Measurements from ENCODE around the gene DEAF1. TPM values are rescaled to one million over a fixed set of nuclear protein-coding genes. Genes with fewer than 3 reads are reported as not detected.

The DEAF1 gene
- total RNA-seq, 1 donor from 2014 or later, result 30.9 TPM

GRCh38 chr11:646214-646613, 48.8 kb downstream of the DEAF1 start:
- no peak for DNase-seq (ENCODE audit: low read depth in 2 of 2)

DNA sequence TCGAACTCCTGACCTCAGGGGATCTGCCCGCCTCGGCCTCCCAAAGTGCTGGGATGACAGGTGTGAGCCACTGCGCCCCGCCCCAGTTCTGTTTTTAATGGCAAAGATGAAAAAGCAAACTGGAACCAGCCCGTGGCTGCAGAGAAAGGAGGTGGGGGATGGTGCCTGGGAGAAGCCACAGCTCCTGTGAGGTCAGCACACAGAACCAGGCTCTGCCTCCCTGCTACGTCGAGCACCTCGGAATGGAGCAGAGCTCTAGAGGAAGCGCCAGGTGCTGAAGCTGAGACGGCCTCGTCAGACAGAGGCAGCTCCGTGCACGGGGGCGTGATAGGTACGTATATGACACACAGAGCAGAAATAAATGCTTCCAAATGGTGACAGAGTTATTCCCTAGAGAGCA, 49.5 kb downstream of the DEAF1 start:
- no peak for DNase-seq (ENCODE audit: low read depth in 2 of 2)

- DNase-seq (ENCODE audit: low read depth in 2 of 2), result no peak
These were observed 50.9 kb downstream of the DEAF1 start for GRCh38 chr11:643849-644738.

DNA sequence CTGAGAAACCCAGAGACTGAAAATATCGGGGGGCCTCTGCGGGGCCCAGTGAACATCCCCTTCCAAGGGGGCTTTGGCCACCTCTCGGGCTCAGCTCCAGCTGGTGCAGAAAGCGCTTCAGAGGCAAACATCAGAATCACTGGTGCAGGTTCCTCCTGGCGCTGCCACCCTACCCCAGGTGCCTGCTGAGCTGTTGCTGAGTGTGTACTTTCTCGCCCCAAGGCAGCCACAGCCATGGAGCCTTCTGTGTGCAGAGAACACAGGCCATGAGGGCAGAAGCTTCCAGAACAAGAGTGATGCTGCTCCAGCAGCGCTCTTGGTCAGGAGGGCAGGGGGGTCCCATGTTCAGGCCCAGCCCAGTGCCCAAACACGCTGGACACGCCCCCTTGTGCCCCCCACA, 51.7 kb downstream of the DEAF1 start:
- no peak for DNase-seq (ENCODE audit: low read depth in 2 of 2)

DNA sequence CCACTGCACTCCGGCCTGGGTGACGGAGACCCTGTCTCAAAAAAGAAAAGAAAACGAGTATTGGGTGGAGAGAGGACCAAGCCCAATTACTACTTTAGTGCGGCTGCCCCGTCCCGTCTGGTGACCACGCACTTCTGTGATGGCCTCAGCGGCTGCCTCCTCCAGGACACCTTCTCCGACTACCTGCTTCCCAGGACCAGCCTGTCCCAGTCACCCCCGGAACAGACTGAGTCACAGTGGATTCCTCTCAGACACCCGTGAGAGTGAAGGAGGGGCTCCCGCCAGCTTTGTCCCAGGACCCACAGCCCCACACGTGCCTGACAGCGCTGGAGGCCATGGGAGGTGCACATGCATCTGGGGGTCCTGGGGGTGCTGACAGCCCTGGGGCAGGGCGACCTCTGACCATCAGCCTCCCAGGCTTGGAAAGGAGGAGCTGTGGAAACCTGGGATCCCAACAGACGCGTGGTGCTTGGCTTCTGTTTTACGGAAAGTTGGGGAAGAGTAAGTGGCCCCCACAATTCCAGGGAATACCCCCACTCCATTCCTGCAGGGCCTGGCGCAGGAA, 53.1 kb downstream of the DEAF1 start:
- DNase-seq (ENCODE audit: low read depth in 2 of 2), result no peak

- DNase-seq (ENCODE audit: low read depth in 2 of 2), result no peak
These were observed 54.9 kb downstream of the DEAF1 start for GRCh38 chr11:640021-640706.

DNA sequence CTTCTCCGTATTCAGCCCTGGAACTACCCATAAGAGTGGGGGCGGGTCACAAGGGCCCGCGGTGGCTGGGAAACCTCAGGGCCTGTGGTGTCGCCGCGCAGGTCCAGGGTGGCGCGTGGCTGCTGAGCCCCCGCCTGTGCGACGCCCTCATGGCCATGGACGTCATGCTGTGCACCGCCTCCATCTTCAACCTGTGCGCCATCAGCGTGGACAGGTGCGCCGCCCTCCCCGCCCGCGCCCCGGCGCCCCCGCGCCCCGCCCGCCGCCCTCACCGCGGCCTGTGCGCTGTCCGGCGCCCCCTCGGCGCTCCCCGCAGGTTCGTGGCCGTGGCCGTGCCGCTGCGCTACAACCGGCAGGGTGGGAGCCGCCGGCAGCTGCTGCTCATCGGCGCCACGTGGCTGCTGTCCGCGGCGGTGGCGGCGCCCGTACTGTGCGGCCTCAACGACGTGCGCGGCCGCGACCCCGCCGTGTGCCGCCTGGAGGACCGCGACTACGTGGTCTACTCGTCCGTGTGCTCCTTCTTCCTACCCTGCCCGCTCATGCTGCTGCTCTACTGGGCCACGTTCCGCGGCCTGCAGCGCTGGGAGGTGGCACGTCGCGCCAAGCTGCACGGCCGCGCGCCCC, 55.6 kb downstream of the DEAF1 start:
- DNase-seq (ENCODE audit: low read depth in 2 of 2), result no peak

- DNase-seq (ENCODE audit: low read depth in 2 of 2), result peak in 1 of 2 donors; percentile 40
These were observed 56.2 kb downstream of the DEAF1 start for GRCh38 chr11:638631-639331.

DNA sequence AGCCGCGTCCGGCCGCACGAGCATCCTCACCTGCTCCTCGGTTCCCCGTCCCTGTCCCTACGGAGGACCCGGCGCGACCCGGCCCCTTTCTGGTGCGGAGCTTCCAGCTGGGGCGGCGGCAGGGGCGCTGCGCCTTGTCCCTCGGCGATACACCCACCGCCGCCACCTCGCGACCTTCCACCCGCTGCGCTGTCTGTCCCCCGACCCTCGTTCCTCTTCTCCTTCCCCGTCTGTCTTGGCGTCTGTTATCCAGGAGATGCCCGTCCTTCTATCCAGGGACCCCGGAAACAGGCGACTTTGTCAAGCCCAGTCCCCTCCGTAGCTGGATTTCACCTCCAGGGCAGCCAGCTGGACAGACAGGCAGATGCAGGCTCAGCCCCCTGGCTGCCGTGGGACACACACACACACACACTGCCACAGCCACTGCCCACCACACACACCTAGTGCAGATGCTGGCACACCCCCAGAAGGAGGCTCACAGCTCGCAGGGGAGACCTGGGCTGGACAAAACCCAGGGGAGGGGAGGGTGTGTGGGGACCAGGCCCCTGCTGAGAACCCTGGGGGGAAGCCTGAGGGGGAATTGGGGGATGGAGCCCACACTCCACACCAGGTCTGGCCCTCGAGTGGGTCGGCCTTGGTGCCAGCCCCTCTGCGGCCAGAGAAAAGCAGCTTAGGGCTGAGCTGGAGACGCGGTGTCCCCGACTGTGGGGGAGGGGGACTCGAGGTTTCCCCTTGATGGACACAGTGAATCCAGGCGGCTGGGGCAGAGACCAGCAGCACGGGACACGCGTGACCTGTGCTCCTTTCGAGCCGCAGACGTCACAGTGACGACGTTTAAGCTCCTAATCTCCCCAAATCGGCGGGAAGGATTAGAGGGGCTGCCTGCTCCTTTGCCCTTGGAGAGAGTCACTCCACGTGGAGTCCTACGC, 57.2 kb downstream of the DEAF1 start:
- DNase-seq (ENCODE audit: low read depth in 2 of 2), result no peak

GRCh38 chr11:637333-637592, 57.8 kb downstream of the DEAF1 start:
- DNase-seq (ENCODE audit: low read depth in 2 of 2), result no peak

DNA sequence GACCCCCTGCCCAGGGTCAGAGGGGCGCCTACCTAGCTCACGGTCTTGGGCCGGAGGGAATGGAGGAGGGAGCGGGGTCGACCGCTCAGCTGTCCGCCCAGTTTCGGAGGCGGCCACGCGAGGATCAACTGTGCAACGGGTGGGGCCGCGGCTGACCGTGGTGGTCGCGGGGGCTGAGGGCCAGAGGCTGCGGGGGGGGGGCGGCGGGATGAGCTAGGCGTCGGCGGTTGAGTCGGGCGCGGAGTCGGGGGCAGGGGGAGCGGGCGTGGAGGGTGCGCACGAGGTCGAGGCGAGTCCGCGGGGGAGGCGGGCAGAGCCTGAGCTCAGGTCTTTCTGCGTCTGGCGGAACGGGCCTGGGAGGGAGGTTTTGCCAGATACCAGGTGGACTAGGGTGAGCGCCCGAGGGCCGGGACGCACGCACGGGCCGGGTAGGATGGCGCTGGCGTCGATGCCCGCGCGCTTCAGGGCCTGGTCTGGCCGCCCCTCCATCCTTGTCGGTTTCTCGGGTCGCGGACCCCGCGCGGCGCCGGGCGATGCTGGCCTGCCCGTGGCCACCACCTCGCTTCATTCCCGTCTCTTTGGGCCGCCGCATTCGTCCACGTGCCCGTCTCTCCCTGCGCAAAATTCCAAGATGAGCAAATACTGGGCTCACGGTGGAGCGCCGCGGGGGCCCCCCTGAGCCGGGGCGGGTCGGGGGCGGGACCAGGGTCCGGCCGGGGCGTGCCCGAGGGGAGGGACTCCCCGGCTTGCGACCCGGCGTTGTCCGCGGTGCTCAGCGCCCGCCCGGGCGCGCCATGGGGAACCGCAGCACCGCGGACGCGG, 58.3 kb downstream of the DEAF1 start, which contains the start of gene DRD4:
DRD4 (plus strand) TSS at position 759 of the 822 bp plus-strand sequence; CDS start at position 795, 36 bp downstream.
- DNase-seq (ENCODE audit: low read depth in 2 of 2), result peak in 1 of 2 donors; percentile 21

DNA sequence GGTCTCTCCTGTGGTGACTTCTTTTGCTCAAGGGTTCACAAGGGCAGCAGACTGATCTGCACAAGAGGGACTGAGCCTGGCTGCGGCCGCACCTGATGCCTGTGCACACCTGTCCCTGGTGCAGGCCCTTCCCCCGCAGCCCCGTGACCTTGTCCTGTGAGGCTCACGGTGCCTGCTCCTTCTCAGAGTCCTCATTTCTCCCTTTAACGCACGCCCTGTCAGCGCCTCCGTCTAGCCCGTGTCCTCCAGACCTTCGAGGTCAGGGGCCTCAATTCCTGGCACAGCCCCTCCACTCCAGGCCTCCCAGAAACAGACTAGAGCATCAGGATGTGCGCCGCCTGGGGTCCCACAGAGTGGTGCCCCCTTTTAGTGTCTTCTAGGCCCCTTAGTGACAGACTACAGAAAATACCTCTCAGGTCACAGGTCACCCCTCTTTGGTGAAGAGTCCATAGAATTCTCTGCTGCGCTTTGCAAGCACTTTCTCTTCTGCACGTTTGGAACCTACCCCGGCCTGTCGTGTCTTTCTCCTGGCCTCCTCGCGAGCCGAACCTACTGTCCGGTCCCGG, 59.0 kb downstream of the DEAF1 start:
- DNase-seq (ENCODE audit: low read depth in 2 of 2), result no peak

GRCh38 chr11:630871-631270, 64.2 kb downstream of the DEAF1 start:
- no peak for DNase-seq (ENCODE audit: low read depth in 2 of 2)

DNA sequence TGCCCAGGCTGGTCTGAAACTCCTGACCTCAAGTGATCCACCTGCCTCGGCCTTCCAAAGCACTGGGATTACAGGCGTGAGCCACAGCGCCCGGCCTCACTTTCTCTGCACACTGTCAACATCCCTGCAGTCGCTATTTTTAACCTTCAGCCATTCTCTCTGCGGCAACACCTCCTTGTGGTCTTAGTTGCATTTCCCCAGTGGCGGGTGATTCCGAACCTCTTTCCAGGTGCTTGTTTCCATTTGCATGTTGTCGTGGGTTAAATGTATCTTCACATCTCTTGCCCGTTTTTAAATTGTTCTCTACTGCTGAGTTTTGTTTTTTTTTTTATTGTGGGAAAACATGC, 65.8 kb downstream of the DEAF1 start:
- DNase-seq (ENCODE audit: low read depth in 2 of 2), result no peak

GRCh38 chr11:628056-628455, 67.0 kb downstream of the DEAF1 start:
- no peak for DNase-seq (ENCODE audit: low read depth in 2 of 2)

DNA sequence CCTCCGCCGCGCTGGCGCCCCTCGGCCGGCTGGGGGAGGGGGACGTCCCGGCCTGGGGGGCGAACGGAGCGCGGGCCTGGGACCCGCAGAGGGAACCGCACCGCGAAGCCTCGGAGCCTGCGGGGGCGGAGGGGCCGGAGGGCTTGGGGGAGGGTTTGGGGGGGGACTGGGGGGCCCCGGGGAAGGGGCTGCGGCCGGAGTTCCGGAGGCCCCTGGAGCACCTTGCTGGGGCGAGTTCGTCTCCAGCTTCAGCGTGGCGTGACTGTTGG, 67.8 kb downstream of the DEAF1 start:
- DNase-seq (ENCODE audit: low read depth in 2 of 2), result no peak

DNA sequence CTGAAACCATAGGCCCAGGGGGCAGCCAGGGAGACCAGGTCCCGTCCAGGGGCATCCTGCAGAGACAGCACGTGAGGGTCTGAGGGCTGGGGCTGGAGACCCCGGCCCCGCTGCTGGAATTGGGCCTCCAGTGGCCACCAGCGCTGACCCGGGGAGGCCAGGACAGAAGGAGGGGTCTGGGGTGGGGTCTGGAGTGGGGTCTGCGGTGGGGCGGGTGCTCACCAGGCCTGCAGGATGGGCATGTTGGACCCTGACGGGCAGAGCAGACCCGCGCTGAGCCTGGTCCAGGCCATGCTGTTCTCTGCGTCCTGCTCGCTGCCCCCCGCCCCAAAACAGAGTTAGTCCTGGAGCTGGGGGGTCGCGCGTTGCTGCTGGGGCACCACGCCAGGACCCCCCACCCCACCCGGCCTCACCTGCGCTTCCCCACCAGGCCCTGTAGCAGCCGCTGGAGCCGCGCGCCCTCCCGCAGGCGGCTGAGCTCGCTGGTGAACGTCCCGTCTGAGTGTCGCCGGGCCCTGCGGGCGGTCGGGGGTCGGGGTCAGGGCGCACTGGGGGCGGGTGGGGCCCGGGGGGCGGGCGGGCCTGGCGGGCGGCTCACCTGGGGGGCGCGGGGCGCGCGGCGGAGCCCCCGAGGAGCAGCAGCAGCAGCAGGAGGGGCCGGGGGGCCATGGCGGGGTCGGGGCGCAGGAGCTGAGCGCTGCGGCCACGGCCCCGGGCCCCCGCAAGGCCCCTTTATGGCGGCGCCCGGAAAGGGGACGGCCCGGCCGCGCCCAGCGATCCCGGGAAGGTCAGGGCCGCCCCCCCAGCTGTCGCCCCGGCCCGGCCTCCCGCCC, 68.3 kb downstream of the DEAF1 start, which contains the start of gene SCT:
SCT (minus strand) TSS at position 707 of the 833 bp plus-strand sequence; CDS start at position 669, 38 bp downstream.
- DNase-seq (ENCODE audit: low read depth in 2 of 2), result no peak

DNA sequence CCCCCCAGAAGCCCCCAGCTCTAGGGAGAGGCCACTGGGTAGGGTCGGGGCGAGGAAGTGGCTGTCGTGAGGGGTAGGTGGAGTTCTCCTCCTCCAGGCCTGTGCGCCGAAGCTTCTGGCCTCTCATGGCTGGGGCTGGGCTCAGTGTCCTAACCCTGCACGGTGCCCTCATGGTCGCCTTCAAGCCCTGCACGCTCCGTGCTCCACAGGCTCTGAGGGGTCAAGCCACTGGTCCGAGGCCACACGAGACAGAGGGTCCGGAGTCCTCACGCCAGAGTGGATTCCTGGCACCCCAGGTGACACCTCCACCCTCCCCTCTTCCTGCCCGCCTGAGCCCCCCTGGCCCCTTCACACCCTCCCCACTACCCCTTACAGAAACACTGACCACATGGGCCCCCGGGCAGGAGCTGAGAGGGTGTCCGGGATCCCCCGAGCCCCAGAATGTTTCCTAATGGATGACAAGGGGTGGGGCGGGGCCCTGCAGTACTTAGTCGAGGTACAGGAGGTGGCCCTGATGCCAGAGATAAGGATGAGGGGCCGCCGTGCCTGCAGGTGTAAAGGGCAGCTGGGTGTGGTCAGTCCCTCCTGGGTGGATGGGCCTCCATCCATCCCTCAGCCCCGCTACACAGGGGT, 69.3 kb downstream of the DEAF1 start:
- DNase-seq (ENCODE audit: low read depth in 2 of 2), result no peak

Measured in dermis microvascular lymphatic vessel endothelial cell (primary cell).